Thoracic aorta endothelial cell (primary cell): ENCODE results near the gene PADI1. TPM values are rescaled to one million over a fixed set of nuclear protein-coding genes. Genes with fewer than 3 reads are reported as not detected.

Source experiments
- small RNA-seq: library from RNA; depleted of rRNA; stranded (forward); fragments of <200 nt; gene quantifications from one replicate; pipeline ENCODE3, GENCODE V24; 2012
- total RNA-seq: library from RNA; depleted of rRNA; stranded (reverse); fragments of >200 nt; gene quantifications from 2 replicates; pipeline ENCODE4 v1.2.3, GENCODE V29; 2012

The PADI1 gene, protein sequence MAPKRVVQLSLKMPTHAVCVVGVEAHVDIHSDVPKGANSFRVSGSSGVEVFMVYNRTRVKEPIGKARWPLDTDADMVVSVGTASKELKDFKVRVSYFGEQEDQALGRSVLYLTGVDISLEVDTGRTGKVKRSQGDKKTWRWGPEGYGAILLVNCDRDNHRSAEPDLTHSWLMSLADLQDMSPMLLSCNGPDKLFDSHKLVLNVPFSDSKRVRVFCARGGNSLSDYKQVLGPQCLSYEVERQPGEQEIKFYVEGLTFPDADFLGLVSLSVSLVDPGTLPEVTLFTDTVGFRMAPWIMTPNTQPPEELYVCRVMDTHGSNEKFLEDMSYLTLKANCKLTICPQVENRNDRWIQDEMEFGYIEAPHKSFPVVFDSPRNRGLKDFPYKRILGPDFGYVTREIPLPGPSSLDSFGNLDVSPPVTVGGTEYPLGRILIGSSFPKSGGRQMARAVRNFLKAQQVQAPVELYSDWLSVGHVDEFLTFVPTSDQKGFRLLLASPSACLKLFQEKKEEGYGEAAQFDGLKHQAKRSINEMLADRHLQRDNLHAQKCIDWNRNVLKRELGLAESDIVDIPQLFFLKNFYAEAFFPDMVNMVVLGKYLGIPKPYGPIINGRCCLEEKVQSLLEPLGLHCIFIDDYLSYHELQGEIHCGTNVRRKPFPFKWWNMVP
- not detected in 2 replicates for total RNA-seq

DNA sequence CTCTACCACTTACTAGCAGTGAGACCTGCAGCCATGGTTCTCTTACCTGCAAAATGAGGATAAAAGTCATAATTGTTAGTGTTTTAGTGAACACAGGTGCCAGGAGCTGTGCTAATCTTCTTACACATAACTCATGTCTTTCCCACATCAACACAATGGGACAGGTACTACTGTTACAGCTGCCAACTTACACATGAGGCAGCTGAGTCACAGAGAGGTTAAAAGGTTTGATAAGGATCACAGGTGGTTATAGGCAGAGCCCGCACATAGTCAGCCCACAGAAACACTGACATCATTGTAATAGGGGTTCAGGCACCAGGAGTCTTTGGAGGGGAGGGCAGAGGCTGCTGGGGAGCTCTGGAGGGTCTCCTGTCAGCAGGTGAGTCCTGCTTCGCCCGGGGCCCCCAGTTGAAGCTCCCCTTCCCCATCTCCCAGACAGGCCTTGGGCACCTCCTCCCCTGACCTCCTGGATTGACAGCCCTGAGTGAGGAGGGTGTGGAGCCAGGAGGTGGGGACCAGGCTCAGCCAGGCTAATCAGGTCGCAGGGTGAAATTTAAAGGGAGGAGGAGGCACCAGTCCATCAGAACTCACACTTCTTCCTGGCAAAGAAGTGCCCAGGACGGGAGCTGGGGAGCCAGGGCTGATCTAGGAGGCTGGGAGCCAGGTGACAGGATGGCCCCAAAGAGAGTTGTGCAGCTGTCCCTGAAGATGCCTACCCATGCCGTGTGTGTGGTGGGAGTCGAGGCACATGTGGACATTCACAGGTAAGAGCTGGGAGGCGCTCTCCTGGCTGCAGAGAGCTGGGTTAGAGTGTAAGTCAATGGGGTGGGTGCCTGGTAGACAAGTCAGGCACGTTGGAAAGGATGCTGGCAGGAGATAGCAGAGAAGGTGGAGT lies at the start of gene PADI1:
TSS of gene PADI1 (plus strand) at position 583 of the 895 bp plus-strand sequence. CDS start at position 673, 90 bp downstream.

DNA sequence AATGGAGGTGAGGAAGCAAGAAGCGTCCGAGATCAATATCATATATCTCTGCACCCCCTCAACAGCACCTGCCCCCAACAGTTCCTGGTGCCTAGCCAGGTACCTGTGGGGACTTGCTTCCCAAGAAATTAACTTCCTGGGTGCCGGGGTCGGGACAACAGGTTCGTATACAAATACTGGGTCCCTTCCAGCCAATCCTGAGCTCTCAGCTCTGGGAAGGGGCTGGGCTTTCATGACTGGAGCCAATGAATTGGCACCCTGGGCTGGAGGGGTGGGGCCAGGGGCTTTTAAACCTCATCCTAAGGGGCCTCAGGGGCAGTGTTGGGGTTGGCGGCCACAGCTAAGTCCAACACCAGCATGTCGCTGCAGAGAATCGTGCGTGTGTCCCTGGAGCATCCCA lies 43.9 kb downstream of the PADI1 start, which contains the start of gene PADI3:
TSS of gene PADI3 (plus strand) at position 318 of the 400 bp plus-strand sequence. CDS start at position 358, 40 bp downstream.

Small RNA genes lying within 50 kb of the gene (small RNA-seq; reads per million reads assigned to genes)
- not detected for gene MIR3972

Other genes starting within 250 kb of the PADI1 start
- 13.6 and 14.6 TPM in 2 replicates for gene MFAP2, start 224.5 kb upstream of the PADI1 start, total RNA-seq
- gene ATP13A2, start 193.2 kb upstream of the PADI1 start, total RNA-seq: 50.9 and 74.9 TPM in 2 replicates
- gene SDHB, start 151.1 kb upstream of the PADI1 start, total RNA-seq: 143 and 144 TPM in 2 replicates
- gene PADI2, start 85.7 kb upstream of the PADI1 start, total RNA-seq: not detected in 2 replicates
- gene PADI3, start 44.0 kb downstream of the PADI1 start, total RNA-seq: not detected in 2 replicates
- gene PADI4, start 103.1 kb downstream of the PADI1 start, total RNA-seq: not detected in 2 replicates
- gene PADI6, start 167.1 kb downstream of the PADI1 start, total RNA-seq: not detected in 2 replicates
- gene RCC2, start 234.5 kb downstream of the PADI1 start, total RNA-seq: 103 and 113 TPM in 2 replicates